Measurements from ENCODE around the gene SPON2. TPM values are rescaled to one million over a fixed set of nuclear protein-coding genes. Genes with fewer than 3 reads are reported as not detected.

SPON2 gene
- total RNA-seq, 1 experiment from 2014 or later, result 0.54 TPM

DNA sequence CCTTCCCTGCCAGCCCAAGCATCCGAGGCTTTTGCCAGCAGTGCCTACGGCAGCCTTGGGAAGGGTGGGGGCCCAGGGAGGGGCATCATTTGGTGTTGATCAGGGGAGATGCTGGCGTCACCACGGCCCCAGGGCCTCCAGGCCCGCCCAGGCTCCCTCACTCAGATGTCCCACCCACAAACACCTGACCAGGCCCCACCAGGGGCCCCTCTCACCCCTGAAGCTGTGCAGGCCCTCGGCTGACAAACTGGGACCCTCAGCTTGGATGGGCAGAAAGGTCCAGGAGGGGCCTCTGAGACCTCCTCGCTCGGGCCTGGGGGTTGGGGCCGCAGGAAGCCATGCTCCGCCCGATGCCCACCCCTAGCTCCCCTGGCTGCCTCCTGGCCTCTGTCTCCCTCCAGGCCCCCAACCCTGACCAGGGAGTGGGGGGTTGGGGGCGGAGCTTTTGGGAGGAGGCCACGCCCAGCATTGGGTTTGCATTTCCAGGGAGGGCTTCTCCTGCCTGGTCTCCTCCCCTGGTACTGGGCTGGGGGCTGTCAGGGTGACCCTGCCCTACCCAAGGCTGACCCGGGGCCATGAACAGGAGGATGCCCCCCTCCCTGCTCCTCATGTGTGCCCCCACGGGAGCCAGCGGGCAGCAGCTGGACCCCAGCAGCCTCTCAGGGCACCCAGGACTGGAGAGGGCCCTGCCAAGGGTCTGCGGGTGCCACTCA lies 33.4 kb upstream of the SPON2 start:
- CTCF ChIA-PET, result no interaction called here
- TF ChIP-seq, protein P1, sequence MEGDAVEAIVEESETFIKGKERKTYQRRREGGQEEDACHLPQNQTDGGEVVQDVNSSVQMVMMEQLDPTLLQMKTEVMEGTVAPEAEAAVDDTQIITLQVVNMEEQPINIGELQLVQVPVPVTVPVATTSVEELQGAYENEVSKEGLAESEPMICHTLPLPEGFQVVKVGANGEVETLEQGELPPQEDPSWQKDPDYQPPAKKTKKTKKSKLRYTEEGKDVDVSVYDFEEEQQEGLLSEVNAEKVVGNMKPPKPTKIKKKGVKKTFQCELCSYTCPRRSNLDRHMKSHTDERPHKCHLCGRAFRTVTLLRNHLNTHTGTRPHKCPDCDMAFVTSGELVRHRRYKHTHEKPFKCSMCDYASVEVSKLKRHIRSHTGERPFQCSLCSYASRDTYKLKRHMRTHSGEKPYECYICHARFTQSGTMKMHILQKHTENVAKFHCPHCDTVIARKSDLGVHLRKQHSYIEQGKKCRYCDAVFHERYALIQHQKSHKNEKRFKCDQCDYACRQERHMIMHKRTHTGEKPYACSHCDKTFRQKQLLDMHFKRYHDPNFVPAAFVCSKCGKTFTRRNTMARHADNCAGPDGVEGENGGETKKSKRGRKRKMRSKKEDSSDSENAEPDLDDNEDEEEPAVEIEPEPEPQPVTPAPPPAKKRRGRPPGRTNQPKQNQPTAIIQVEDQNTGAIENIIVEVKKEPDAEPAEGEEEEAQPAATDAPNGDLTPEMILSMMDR (IDR thresholded peaks at IDR 0.05; ENCODE audit: unreplicated experiment), result no peak
- Mint-ChIP-seq H3K36me3 (ENCODE audit: insufficient read depth, unreplicated experiment) (peaks cover 4% of the 10 kb centered on the region), H3K4me1 (ENCODE audit: insufficient read depth, unreplicated experiment) (peaks cover 5% of the 10 kb centered on the region), H3K27me3 (ENCODE audit: insufficient read depth, unreplicated experiment) (no peaks in the 10 kb centered on the region), H3K4me3 (ENCODE audit: unreplicated experiment) (no peak overlapping the region), H3K9me3 (ENCODE audit: unreplicated experiment) (no peaks in the 10 kb centered on the region), H3K27ac (ENCODE audit: low read depth, unreplicated experiment) (no peak overlapping the region)
- BruUV-seq (replicated peaks), result no TSS peak
- no peak for DNase-seq (ENCODE audit: unreplicated experiment)
- POLR2A ChIA-PET, result no interaction called here
- intact Hi-C loops (cut with micrococcal nuclease), result no loop called here

DNA sequence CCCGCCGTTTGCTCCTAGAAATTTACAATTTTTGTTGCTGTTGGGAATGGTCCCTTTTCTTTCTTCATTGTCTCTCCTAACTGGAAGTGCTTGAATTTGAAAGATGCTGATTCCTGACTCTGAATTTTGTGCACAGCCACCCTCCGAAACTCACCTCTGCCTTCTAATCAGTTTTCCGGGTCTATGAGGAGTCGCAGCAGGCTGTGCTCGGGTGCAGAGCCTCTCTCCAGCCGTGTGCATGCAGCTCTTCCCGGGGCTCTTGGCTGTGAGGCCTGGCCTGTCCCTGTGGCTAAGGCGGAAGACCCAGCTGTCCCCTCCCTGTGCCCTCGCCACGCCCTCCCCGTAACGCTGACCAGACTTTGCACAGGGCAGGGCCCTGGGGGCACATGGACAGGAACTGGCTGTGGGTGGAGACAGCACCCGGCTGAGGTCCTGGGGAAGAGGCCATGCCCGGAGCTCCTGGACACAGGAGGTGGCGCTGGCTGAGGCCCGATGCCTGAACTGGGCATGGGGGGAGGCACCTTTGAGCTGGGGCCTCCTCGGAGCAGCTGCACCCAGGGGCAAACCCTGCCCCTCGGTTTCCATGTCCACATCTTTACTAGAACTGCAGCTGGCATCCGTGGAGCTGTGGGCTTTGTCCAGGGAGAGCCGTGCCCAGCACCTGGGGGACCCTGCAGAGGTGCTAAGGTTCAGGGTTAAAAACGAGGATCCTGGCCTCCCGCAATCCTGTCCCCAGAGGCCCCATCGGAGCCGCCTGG lies 32.6 kb upstream of the SPON2 start:
- no peak overlapping the region for H3K27ac Mint-ChIP-seq (ENCODE audit: low read depth, unreplicated experiment)
- ChIA-PET POLR2A (no interaction called here), CTCF (no interaction called here)
- no peak for DNase-seq (ENCODE audit: unreplicated experiment)
- intact Hi-C loops (cut with micrococcal nuclease), result no loop called here
- no peaks in the 10 kb centered on the region for H3K9me3 Mint-ChIP-seq (ENCODE audit: unreplicated experiment)
- peaks cover 4% of the 10 kb centered on the region for H3K36me3 Mint-ChIP-seq (ENCODE audit: insufficient read depth, unreplicated experiment)
- H3K4me3 Mint-ChIP-seq (ENCODE audit: unreplicated experiment), result no peak overlapping the region
- H3K4me1 Mint-ChIP-seq (ENCODE audit: insufficient read depth, unreplicated experiment), result peaks cover 5% of the 10 kb centered on the region
- TF ChIP-seq, protein P1 (IDR thresholded peaks at IDR 0.05; ENCODE audit: unreplicated experiment), result no peak
- BruUV-seq (replicated peaks), result no TSS peak
- H3K27me3 Mint-ChIP-seq (ENCODE audit: insufficient read depth, unreplicated experiment), result no peaks in the 10 kb centered on the region

DNA sequence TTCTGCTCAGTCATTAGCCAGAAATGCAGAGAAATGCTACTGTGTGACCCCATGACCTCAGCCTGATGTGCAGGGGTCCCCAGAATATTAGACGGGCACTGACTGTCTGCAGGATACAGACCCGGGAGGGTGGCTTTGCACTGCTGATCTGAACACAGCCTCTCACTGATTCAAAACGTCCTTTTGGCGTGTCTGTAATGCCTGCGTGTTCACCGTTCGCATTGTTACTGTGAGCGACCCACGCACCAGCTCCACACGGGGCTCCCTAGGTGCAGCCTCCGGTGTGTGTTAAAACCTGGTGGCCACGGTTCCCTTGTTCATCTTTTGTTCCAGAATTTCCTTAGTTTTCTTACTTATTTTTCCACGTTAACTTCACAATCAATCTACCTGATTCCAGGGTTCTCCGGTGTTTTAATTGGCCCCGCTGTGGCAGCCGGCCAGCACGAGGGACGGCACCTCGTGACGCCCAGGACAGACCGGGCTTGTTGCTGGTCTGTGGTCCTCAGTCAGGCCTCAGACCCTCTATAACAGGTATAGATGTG lies 32.0 kb upstream of the SPON2 start:
- TF ChIP-seq, protein P1 (IDR thresholded peaks at IDR 0.05; ENCODE audit: unreplicated experiment), result no peak
- intact Hi-C loops (cut with micrococcal nuclease), result no loop called here
- Mint-ChIP-seq H3K4me3 (ENCODE audit: unreplicated experiment) (no peak overlapping the region), H3K4me1 (ENCODE audit: insufficient read depth, unreplicated experiment) (peaks cover 5% of the 10 kb centered on the region), H3K36me3 (ENCODE audit: insufficient read depth, unreplicated experiment) (peaks cover 2% of the 10 kb centered on the region), H3K27me3 (ENCODE audit: insufficient read depth, unreplicated experiment) (no peaks in the 10 kb centered on the region), H3K9me3 (ENCODE audit: unreplicated experiment) (no peaks in the 10 kb centered on the region), H3K27ac (ENCODE audit: low read depth, unreplicated experiment) (no peak overlapping the region)
- DNase-seq (ENCODE audit: unreplicated experiment), result no peak
- ChIA-PET POLR2A (interaction anchor here (1.5 kb wide), 1 partner anchor 27 kb away, joined by 5 read pairs; no protein-coding TSS in a partner anchor), CTCF (interaction anchor here (1.1 kb wide), 1 partner anchor 63 kb away, joined by 3 read pairs; no protein-coding TSS in a partner anchor)
- no TSS peak for BruUV-seq (replicated peaks)

DNA sequence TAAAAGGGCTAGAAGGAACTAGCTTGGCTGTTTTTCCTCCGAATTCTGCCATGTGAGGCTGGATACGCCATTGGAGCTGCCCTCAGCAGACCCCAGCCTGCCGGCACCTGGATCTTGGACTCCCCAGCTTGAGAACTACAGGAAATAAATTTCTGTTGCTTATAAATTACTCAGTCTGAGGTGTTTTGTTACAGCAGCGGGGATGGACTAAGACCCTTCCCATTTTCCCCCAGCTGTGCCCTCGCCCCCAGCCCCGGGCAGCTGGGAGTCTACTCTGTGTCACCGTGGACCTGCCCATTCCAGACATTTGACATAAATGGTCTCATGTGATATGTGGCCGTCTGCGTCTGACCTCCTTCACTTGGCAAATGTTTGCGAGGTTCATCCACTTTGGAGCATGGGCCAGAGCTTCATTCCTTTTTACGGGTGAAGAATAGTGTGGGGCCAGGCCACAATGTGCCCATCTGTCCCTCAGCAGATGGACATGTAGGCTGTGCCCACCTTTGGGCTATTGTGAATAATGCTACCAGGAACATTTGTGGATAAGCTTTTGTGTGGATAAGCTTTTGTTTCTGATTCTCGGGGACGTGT lies 30.7 kb upstream of the SPON2 start:
- no peaks in the 10 kb centered on the region for H3K27me3 Mint-ChIP-seq (ENCODE audit: insufficient read depth, unreplicated experiment)
- CTCF ChIA-PET, result interaction anchor here (0.6 to 1.1 kb wide), 6 partner anchors 10 to 148 kb away, joined by 3 to 5 read pairs (median 3); no protein-coding TSS in a partner anchor
- no peaks in the 10 kb centered on the region for H3K9me3 Mint-ChIP-seq (ENCODE audit: unreplicated experiment)
- no TSS peak for BruUV-seq (replicated peaks)
- no peak for DNase-seq (ENCODE audit: unreplicated experiment)
- H3K4me1 Mint-ChIP-seq (ENCODE audit: insufficient read depth, unreplicated experiment), result peaks cover 5% of the 10 kb centered on the region
- H3K4me3 Mint-ChIP-seq (ENCODE audit: unreplicated experiment), result no peak overlapping the region
- POLR2A ChIA-PET, result interaction anchor here (0.6 to 1.5 kb wide), 2 partner anchors 26 to 143 kb away, joined by 4 to 5 read pairs; no protein-coding TSS in a partner anchor
- H3K27ac Mint-ChIP-seq (ENCODE audit: low read depth, unreplicated experiment), result no peak overlapping the region
- TF ChIP-seq, protein P1 (IDR thresholded peaks at IDR 0.05; ENCODE audit: unreplicated experiment), result no peak
- H3K36me3 Mint-ChIP-seq (ENCODE audit: insufficient read depth, unreplicated experiment), result no peaks in the 10 kb centered on the region
- intact Hi-C loops (cut with micrococcal nuclease), result no loop called here

Data from MCF 10A (cell line).